ENCODE measurements around the gene DQX1.

- TF ChIP-seq CTCF (IDR thresholded peaks at IDR 0.05), result no peak
- TF ChIP-seq POLR2A (IDR thresholded peaks at IDR 0.05), result no peak
These were observed 7.4 kb upstream of the DQX1 start for GRCh38 chr2:74533464-74533863.
